ENCODE measurements around the gene PCMTD2. TPM values are rescaled to one million over a fixed set of nuclear protein-coding genes. Genes with fewer than 3 reads are reported as not detected.

Gene PCMTD2
- total and polyA plus RNA-seq, 2 of the 13 experiments (the other 11 are each of a cell fraction or from before 2014, with no cell fraction given), result 47.0 to 76.9 TPM

DNA sequence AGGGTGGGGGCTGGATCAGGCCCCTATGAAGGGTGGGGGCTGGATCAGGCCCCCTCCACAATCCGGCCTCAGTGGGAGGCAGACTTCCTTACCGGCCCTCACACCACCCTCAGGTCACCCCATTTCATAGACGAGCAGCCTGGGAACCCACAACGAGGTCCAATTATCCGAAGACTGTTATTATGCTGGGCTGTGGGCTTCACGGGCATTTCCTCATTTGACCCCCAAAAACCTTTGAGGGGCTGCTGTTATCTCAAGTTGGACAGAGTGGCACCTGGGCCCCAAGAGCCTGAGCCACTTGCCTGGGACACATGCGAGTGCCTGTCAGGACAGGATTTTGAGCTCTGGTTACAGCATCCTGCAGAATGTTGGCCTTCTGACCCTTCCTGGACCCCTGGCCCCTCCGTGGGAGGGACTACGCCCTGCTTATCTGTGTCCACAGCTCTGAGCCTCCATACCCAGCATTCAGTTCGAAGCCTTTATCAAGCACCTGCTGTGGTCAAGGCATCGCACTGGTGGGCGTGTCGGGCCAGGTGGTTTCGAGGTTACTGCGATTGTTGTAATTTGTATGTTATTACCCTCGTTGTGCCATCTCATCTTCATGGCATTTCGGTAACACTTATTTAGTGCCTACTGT, 34.5 kb upstream of the PCMTD2 start (continued):
- no peak for TF ChIP-seq ZSCAN21 (CRISPR knock-in tag; IDR thresholded peaks at IDR 0.05; ENCODE audit: borderline replicate concordance)
- no peak for TF ChIP-seq ZNF619 (CRISPR knock-in tag; IDR thresholded peaks at IDR 0.05)
- no peak; the same call in 1 of the 2 replicates for TF ChIP-seq ARID2 (CRISPR knock-in tag; IDR thresholded peaks at IDR 0.05; ENCODE audit: borderline replicate concordance)
- TF ChIP-seq ZNF790 (CRISPR knock-in tag; IDR thresholded peaks at IDR 0.05; ENCODE audit: borderline replicate concordance), result no peak
- TF ChIP-seq, protein P1, sequence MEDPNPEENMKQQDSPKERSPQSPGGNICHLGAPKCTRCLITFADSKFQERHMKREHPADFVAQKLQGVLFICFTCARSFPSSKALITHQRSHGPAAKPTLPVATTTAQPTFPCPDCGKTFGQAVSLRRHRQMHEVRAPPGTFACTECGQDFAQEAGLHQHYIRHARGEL (CRISPR knock-in tag; IDR thresholded peaks at IDR 0.05), result no peak
- TF ChIP-seq ASH2L (IDR thresholded peaks at IDR 0.05; ENCODE audit: insufficient read length, low read depth, low read length), result peak; percentile 31
- TF ChIP-seq ZNF891 (CRISPR knock-in tag; IDR thresholded peaks at IDR 0.05), result no peak; the same call in 1 of the 2 replicates
- peak; percentile 88; the same call in 1 of the 2 replicates for TF ChIP-seq ZBTB7A (CRISPR knock-in tag; IDR thresholded peaks at IDR 0.05)
- TF ChIP-seq, protein P2, sequence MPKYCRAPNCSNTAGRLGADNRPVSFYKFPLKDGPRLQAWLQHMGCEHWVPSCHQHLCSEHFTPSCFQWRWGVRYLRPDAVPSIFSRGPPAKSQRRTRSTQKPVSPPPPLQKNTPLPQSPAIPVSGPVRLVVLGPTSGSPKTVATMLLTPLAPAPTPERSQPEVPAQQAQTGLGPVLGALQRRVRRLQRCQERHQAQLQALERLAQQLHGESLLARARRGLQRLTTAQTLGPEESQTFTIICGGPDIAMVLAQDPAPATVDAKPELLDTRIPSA (CRISPR knock-in tag; IDR thresholded peaks at IDR 0.05; ENCODE audit: borderline replicate concordance), result no peak
- TF ChIP-seq, protein P3, sequence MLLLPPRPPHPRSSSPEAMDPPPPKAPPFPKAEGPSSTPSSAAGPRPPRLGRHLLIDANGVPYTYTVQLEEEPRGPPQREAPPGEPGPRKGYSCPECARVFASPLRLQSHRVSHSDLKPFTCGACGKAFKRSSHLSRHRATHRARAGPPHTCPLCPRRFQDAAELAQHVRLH (CRISPR knock-in tag; IDR thresholded peaks at IDR 0.05; ENCODE audit: borderline replicate concordance, low read depth), result no peak
- no peak for TF ChIP-seq ZNF672 (CRISPR knock-in tag; IDR thresholded peaks at IDR 0.05)
- TF ChIP-seq DMTF1 (CRISPR knock-in tag; IDR thresholded peaks at IDR 0.05), result no peak
- no peak for TF ChIP-seq IKZF1 (IDR thresholded peaks at IDR 0.05)
- no peak for TF ChIP-seq MZF1 (CRISPR knock-in tag; IDR thresholded peaks at IDR 0.05; ENCODE audit: borderline replicate concordance)
- no peak for TF ChIP-seq PRPF4 (IDR thresholded peaks at IDR 0.05; ENCODE audit: low read depth, low read length, poor library complexity, severe bottlenecking)
- no peak for TF ChIP-seq HOXD1 (CRISPR knock-in tag; IDR thresholded peaks at IDR 0.05)
- TF ChIP-seq PAX8 (CRISPR knock-in tag; IDR thresholded peaks at IDR 0.05; ENCODE audit: borderline replicate concordance), result no peak
- no peak for TF ChIP-seq ZNF232 (CRISPR knock-in tag; IDR thresholded peaks at IDR 0.05; ENCODE audit: borderline replicate concordance)
- TF ChIP-seq SMYD3 (CRISPR knock-in tag; IDR thresholded peaks at IDR 0.05), result no peak
- TF ChIP-seq, protein P4, sequence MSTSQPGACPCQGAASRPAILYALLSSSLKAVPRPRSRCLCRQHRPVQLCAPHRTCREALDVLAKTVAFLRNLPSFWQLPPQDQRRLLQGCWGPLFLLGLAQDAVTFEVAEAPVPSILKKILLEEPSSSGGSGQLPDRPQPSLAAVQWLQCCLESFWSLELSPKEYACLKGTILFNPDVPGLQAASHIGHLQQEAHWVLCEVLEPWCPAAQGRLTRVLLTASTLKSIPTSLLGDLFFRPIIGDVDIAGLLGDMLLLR (CRISPR knock-in tag; IDR thresholded peaks at IDR 0.05), result 0 out of 2 replicates have a peak, but pooled peaks have one; percentile 28
- TF ChIP-seq, protein P5, sequence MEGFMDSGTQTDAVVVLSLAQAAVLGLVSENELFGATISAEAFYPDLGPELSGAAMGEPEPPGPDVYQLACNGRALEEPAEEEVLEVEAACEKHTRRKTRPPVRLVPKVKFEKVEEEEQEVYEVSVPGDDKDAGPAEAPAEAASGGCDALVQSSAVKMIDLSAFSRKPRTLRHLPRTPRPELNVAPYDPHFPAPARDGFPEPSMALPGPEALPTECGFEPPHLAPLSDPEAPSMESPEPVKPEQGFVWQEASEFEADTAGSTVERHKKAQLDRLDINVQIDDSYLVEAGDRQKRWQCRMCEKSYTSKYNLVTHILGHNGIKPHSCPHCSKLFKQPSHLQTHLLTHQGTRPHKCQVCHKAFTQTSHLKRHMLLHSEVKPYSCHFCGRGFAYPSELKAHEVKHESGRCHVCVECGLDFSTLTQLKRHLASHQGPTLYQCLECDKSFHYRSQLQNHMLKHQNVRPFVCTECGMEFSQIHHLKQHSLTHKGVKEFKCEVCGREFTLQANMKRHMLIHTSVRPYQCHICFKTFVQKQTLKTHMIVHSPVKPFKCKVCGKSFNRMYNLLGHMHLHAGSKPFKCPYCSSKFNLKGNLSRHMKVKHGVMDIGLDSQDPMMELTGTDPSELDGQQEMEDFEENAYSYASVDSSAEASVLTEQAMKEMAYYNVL (CRISPR knock-in tag; IDR thresholded peaks at IDR 0.05; ENCODE audit: borderline replicate concordance), result no peak
- TF ChIP-seq ZNF333 (CRISPR knock-in tag; IDR thresholded peaks at IDR 0.05; ENCODE audit: borderline replicate concordance), result no peak
- no peak for TF ChIP-seq ADNP (CRISPR knock-in tag; IDR thresholded peaks at IDR 0.05)
- no peak for TF ChIP-seq ZNF12 (CRISPR knock-in tag; IDR thresholded peaks at IDR 0.05)
- TF ChIP-seq EZH2 (conservative IDR thresholded peaks at IDR 0.05; ENCODE audit: low read depth, low read length), result no peak
